Measurements from ENCODE around the gene MACO1.

- TF ChIP-seq, protein P1, sequence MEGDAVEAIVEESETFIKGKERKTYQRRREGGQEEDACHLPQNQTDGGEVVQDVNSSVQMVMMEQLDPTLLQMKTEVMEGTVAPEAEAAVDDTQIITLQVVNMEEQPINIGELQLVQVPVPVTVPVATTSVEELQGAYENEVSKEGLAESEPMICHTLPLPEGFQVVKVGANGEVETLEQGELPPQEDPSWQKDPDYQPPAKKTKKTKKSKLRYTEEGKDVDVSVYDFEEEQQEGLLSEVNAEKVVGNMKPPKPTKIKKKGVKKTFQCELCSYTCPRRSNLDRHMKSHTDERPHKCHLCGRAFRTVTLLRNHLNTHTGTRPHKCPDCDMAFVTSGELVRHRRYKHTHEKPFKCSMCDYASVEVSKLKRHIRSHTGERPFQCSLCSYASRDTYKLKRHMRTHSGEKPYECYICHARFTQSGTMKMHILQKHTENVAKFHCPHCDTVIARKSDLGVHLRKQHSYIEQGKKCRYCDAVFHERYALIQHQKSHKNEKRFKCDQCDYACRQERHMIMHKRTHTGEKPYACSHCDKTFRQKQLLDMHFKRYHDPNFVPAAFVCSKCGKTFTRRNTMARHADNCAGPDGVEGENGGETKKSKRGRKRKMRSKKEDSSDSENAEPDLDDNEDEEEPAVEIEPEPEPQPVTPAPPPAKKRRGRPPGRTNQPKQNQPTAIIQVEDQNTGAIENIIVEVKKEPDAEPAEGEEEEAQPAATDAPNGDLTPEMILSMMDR (optimal IDR thresholded peaks at IDR 0.05 in 1 of 3, IDR thresholded peaks at IDR 0.05 in 1 of 3, conservative IDR thresholded peaks at IDR 0.05 in 1 of 3; ENCODE audit: extremely low read depth in 1 of 3, insufficient read depth in 2 of 3, low read length in 3 of 3): no peak
- TF ChIP-seq EZH2 (IDR thresholded peaks at IDR 0.05; ENCODE audit: low read length): no peak
Measured at GRCh38 chr1:25541889-25542658, 111.4 kb downstream of the MACO1 start.
